HG02798 (cell line): ENCODE data around the gene USF2.

ENCODE experiments used
- ATAC-seq: cut with Tn5 transposase; IDR thresholded peaks from one replicate; pipeline ENCODE4 v1.9.1; 2021; ENCODE audit warnings: mild to moderate bottlenecking; ENCODE audit not compliant: unreplicated experiment, poor library complexity

USF2 gene

DNA sequence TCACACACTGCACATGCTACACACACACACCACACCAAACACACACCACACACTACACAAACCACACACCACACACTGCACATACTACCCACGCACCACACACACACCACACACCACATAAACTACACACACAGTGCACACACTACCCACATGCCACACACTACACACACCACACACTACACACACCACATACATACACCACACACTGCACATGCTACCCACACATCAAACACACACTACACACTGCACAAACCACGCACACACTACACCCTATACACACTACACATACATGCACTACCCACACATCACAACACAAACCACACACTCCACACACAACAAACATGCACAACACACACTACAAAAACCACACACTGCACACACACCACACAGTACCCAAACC, 29.2 kb downstream of the USF2 start:
- ATAC-seq = no peak

DNA sequence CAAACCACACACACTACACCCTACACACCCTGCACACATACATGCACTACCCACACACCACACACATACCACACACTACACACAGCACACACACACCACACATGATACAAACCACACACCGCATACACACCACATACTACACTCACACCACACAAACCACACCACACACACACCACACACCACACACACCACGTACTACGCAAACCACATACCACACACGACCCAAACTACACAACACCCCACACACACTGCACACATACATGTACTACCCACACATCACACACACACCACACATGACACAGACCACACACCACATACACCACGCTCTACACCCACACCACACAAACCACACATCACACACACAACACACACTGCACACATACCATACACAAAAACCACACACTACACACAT, 29.8 kb downstream of the USF2 start:
- no peak for ATAC-seq

DNA sequence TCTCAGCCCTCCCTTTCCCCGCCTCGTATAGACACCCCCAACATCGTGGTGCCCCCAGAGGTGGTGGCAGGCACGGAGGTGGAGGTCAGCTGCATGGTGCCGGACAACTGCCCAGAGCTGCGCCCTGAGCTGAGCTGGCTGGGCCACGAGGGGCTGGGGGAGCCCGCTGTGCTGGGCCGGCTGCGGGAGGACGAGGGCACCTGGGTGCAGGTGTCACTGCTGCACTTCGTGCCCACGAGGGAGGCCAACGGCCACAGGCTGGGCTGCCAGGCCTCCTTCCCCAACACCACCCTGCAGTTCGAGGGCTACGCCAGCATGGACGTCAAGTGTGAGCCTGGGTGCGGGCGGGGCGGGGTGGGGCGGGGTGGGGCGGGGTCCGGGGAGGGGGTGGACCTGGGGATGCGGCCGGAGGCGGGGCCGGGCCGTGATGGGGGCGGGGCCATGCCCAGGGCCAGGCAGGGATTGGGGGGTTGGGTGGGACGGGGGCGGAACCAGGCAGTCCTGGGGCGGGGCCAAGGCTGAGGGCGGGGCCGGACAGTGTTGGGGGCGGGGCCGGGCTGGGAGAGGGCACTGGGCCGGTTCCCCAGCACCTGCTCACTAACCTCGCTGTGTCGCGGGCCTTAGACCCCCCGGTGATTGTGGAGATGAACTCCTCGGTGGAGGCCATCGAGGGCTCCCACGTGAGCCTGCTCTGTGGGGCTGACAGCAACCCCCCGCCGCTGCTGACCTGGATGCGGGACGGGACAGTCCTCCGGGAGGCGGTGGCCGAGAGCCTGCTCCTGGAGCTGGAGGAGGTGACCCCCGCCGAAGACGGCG, 31.0 kb downstream of the USF2 start:
- no peak for ATAC-seq

DNA sequence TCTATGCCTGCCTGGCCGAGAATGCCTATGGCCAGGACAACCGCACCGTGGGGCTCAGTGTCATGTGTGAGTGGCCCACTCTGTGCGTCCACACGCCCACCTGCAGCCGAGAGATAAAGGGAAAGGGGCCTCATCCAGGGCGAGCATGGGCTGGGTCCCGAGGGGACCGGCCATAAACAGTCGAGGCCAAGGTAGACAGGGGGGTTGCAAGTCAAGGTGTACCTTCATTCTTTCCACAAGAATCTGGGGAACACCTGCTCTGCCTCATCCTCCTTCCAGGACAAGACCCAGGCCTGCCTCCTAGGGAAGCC, 31.5 kb downstream of the USF2 start:
- no peak for ATAC-seq

DNA sequence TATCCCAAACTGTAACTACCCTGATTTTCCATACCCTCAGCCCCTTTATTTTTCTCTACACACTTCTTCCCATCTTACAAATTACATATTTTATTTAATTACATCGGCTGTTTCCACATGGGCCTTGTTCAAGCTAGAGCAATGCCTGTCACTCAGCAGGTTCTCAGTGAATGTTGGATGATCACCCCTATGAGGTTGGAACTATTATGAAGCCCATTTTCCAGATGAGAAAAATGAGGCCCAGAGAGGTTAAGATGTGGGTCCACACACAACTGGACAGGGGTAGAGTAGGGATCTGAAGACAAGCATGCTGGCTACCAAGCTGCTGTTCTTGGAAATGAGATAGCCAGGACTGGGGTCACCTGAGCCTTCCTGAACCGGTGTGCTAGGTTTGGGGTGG, 33.2 kb downstream of the USF2 start:
- ATAC-seq = no peak

DNA sequence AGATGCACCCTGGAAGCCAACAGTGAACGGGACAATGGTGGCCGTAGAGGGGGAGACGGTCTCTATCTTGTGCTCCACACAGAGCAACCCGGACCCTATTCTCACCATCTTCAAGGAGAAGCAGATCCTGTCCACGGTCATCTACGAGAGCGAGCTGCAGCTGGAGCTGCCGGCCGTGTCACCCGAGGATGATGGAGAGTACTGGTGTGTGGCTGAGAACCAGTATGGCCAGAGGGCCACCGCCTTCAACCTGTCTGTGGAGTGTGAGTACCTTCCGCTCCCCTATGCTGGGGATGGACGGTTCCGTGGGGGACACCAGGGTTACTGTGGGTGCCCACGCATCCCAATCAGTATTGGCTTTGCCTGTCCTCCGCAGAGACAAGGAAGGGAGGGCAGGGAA, 33.7 kb downstream of the USF2 start:
- ATAC-seq = no peak

DNA sequence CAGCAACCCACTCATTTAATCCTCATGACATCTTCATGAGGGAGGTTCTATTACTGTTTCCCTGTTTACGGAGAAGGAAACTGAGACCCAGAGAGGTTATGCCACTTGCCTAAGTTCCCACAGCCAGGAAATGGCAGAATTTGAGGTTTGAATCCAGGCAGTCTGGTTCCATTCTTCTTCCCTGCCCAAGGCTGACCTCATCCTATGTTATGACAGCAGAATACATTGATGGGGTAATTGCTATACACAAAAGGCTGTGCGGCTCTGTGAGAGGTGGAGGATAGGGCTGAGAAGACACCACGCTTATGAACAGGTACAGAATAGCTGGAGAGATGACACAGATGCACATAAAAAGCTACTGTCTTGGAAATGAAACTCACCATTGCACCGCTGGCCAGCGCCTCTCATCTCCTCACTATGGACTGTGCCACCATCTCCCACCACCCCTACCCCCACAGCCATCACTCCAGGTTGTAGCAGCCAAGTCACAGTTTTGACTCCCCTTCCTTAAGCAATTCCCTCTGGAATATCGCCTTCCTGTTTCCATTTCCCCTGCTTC, 34.7 kb downstream of the USF2 start:
- ATAC-seq = no peak

DNA sequence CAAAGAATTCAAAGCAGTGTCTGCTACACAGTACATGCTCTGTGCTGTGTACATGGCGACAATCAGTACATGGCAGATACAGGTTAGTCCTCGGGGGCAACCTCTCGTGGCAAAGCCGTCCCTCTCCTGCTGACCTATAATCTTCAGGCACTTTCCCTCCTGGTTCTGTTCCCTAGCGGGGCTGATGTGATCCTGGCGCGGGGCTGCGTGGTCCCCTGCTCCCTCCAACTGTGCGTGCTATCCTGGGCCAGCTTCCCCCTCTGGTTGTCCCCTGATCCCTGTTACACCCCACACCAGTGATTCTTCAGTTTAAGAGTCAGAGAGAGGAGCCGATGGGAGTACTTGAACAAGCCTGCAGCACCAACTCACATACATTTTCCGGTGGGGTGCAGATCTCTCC, 35.3 kb downstream of the USF2 start:
- ATAC-seq = no peak

DNA sequence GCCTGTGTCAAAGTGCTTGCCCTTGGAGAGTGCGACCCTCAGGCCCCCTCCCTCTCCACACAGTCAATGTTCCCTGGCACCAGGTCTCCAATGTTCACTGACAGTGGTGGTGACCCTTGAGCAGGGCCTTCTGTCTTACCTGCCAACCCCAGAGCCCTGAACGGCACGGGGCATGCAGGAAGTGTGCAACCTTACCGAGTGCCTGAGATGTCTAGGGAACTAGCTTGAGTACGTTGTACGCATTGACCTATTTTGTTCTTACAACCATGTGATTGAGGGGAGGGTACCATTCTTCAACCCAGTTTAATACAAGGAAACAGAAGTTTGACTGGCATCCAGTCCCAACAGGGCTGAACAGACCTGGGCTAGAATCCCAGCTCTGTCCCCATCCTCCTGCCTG, 36.4 kb downstream of the USF2 start:
- ATAC-seq = no peak

DNA sequence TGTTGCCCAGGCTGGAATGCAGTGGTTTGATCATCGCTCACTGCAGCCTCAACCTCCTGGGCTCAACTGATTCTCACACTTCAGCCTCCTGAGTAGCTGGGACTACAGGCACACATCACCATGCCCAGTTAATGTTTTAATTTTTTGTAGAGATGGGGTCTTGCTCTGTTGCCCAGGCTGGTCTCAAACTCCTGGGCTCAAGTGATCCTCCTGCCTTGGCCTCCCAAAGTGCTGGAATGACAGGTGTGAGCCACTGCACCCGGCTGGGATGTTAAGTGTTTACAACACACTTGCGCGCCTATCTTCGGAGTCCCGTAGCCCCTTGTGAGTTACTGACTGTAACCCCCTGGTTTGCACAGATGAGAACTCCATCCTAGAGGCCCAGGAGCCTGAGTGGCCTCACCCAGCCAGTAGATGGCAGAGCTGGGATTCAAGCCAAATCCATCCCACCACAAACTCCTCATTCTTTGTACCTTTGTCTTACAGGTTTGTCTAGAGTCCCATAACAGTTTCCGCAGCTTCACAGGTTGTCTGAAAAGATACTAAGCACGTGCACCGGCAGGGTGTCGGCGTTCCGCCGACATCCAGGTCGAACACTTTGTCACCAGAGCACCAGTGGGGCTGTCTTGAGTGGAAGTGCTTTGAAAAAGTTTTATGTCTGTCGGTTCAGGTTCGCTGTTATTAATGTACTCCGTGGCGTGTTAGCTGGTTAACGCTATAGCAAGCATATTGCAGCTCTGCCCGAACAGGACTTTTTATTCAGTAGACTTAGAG, 37.9 kb downstream of the USF2 start:
- ATAC-seq = no peak

DNA sequence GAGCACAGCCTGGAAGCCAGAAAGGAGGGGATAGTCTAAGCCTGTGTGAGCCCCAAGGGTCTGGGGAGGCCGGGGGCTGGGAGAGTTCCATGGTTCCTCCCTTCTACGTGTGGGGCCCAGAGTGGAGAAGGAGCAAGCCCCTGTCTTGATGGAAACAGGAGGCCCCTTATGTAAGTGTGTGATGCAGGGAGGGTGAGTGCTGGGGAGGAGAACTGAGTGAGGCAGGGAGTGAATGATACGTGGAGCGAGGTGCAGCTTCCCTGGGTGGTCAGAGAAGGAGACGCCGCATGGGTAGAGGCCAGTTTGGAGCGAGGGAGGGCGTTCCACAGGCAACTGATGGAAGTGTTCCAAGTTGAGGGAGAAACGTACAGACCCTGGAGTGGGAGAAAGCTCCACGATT, 39.2 kb downstream of the USF2 start:
- no peak for ATAC-seq

DNA sequence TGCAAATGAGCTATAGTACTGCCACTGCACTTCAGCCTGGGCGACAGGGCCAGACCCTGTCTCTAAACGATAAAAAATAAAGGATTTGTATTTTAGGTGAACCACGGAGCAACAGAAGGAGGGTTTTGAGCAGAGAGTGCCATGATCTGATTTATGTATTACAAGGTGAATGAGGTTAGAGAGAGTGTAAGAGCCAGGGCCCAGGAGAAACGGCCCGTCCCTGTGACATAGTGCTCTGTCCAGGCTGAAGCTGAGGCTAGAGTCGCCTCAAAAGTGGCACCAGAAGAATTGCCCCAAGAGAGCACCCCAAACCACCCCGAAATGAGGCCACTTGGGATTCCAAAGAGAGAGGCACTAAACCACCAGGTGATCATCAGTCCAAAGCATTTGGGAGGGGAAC, 40.1 kb downstream of the USF2 start:
- no peak for ATAC-seq

DNA sequence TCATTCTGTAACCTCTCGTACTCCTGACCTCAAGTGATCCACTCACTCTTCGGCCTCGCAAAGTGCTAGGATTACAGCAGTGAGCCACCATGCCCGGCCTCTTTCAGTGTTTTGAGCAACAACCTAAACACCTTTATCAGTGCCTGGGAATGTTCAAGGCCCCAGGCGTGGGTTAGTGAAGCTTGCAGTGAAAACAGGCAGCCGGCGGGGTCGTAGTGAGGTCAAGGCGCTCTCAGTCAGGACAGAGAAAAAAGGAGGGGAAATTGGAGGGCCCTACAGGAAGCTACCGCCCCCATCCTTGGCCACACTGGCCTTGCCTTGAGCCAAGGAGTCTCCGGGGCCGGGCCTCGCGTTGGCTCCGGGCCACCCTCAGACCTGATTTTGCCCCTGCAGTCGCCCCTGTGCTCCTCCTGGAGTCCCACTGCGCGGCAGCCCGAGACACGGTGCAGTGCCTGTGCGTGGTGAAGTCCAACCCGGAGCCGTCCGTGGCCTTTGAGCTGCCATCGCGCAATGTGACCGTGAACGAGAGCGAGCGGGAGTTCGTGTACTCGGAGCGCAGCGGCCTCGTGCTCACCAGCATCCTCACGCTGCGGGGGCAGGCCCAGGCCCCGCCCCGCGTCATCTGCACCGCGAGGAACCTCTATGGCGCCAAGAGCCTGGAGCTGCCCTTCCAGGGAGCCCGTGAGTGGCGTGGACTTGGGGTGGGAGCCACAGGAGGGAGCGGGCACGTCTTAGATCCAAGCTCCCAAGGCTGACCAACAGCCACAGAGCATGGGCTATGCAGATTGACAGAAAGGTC, 40.9 kb downstream of the USF2 start:
- ATAC-seq = no peak

DNA sequence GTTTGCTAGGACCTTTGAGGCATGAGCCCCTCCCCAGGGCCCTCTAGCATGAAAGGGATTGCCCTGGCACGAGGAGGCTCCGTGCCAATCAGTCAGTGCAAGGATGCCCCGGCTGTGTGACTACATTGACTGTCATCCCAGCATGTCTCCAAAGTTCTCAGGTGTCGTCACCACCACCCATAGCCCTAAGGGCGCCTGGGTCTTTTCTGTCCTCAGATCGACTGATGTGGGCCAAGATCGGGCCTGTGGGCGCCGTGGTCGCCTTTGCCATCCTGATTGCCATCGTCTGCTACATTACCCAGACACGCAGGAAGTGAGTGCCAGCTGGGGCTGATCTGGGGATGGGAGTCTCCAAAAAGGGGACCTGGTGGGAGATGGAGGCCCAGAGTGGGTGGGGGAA, 41.6 kb downstream of the USF2 start:
- ATAC-seq = no peak

DNA sequence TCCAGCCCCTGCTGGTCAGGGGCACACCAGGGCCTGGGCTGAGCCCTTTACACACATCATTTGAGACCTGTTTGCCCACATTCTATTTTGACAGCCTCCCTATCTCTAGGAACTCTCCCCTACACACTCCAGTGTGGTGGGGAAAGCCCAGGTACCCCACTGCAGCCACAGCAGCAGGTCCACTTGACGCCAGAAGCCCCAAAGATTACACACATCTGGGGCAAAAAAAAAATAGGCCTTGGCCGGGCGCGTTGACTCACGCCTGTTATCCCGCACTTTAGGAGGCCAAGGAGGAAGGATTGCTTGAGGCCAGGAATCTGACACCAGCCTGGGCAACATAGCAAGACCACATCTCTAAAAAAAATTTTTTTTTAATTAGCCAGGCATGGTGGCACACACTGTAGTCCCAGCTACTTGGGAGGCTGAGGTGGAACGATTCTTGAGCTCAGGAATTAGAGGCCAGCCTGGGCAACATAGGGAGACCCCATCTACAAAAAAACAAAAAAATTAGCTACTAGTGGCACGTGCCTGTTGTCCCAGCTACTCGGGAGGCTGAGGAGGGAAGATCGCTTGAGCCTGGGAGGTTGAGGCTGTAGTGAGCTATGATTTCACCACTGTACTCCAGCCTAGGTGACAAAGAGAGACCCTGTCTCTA, 42.2 kb downstream of the USF2 start:
- ATAC-seq = no peak

DNA sequence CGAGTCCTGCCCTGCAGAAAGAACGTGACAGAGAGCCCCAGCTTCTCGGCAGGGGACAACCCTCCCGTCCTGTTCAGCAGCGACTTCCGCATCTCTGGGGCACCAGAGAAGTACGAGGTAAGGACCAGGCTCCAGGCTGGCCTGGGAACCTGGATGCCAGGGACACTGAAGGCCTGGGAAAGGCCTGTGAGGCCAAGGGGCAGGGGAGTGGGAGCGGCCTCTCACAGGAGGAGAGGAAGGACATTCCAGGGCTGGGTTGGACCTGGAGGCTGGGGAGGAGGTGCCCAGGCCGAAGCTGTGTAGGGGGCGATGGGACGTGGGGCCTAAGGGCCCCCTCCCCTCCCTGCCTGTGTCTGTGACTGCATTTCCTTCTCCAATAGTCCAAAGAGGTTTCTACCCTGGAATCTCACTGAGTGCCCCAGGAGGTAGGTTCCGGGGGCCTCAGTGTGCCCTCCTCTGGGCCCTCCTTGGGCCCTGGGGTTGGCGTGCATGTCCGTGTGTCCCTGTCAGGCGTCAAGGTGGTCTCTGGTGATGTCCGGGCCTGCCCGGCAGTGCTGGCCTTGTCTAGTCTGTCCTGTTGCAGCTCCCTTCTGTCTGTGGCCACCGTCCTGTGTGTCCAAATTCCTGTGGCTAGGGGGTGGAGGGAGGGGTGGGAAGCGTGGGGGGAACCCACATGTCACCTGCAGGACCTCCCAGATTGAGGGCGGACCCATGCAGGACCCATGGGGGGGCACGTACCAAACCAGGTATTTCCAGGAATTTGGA, 43.3 kb downstream of the USF2 start:
- ATAC-seq = no peak

DNA sequence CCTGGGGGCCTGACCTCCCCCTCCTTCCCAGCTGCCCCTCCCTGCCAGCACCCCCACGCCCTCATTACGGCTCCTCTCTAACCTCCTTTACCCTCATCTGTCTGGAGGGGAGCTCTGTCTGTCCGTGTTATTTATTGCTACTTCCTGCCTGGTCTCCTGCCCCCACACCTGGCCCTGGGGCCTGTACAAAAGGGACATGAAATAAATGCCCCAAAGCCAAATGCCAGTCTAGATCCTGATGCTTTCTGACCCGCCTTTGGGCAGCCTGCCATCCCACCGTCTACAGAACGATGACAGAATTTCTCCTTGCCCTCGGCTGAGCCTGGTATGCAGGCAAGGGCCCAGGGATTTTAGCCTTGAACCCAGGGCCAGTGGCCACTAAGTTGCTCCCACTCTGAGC, 44.8 kb downstream of the USF2 start:
- no peak for ATAC-seq

DNA sequence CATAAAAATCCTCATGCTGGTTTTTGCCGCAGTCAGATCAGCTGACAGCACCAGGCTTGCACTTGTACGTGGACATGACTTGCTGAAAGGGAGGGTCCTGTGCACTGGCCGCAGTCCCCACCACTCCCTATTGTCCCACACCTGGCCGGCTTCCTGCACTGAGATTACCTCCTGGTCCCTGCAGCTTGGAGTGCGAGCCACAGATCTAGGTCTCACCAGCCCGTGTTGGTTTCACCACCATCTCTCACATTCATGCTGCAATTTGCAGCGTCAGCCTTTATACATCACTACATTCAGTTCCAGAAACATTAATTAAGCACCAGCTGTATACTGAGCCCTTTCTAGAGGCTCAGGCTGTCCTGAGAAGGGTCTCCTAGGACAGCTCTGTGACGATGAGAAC, 45.3 kb downstream of the USF2 start:
- no peak for ATAC-seq

DNA sequence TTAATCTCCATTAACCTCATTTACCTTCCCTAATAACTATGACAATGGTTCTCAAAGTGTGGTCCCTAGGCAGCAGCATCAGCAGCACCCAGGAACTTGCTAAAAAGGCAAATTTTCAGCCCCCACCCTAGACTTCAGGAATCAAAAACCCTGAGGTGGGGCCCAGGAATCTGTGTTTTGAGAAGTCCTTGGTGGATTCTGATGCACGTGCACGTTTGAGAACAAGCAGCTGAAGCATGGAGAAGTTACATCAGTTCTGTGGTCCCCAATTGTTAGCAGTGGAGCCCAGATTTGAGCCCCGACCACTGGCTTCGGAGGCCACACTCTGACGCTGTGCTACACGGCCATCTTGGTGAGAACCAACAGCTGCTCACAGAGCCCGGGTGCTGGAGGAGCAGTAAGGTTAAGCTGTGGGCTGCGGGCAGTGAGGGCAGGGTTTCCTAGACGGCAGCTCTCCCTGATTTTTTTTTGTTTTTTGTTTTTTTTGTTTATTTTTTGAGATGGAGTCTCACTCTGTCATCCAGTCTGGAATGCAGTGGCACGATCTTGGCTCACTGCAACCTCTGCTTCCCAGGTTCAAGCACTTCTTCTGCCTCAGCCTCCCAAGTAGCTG, 46.2 kb downstream of the USF2 start:
- no peak for ATAC-seq
